Measurements from ENCODE around the gene TMED1. TPM values are rescaled to one million over a fixed set of nuclear protein-coding genes. Genes with fewer than 3 reads are reported as not detected.

The TMED1 gene
- total and polyA plus RNA-seq, 9 of the 15 experiments (the other 6 are each of a cell fraction or from before 2014, with no cell fraction given), result 0.86 to 30.2 (median 23.5) TPM

DNA sequence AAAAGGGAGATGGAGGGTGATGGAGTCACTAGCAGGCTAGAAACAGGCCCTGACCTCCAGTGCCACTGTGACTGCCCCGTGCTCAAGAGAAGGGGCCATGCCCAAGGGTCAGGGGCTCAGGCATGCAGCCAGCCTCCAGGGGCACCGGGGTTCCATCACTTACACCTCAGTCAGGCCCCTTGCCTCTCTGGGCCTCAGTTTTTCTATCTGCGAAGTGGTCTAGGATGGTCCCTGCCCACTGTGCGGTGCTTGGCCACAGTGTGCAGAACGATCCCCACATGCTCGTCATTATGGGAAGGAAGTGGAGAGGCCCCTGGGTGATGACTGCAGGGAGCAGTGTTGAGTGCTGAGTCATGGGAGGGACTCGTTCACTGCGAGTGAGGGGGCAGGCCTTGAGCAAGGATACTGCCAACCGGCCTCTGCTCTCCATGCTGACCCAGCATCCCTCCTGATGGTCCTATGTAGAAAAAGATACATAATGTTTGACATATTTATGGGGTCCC is 23.1 kb downstream of the TMED1 start (continued):
- TF ChIP-seq SMARCB1 (IDR thresholded peaks at IDR 0.05; ENCODE audit: insufficient read length, low read depth) (no peak), GABPA (tag; conservative IDR thresholded peaks at IDR 0.05; ENCODE audit: low read depth) (peak; percentile 81), NELFE (IDR thresholded peaks at IDR 0.05; ENCODE audit: insufficient read depth, insufficient read length) (no peak), CTBP1 (IDR thresholded peaks at IDR 0.05; ENCODE audit: borderline replicate concordance) (peak; percentile 73), ZNF589 (CRISPR knock-in tag; IDR thresholded peaks at IDR 0.05; ENCODE audit: low read depth) (0 out of 2 replicates have a peak, but pooled peaks have one; percentile 45), ZNF121 (CRISPR knock-in tag; conservative IDR thresholded peaks at IDR 0.05) (no peak), CBX2 (IDR thresholded peaks at IDR 0.05; ENCODE audit: insufficient read depth, low read length, poor library complexity, severe bottlenecking) (no peak), TCF7L2 (IDR thresholded peaks at IDR 0.05; ENCODE audit: low read depth, low read length) (no peak), POLR2AphosphoS5 (IDR thresholded peaks at IDR 0.05; ENCODE audit: control insufficient read depth, insufficient read depth, low read depth, low read length) (no peak), TBP (optimal IDR thresholded peaks at IDR 0.05; ENCODE audit: low read depth, low read length) (peak; percentile 17), POLR2B (IDR thresholded peaks at IDR 0.05; ENCODE audit: low read depth, partially characterized antibody) (no peak), HOXB6 (CRISPR knock-in tag; IDR thresholded peaks at IDR 0.05; ENCODE audit: borderline replicate concordance) (no peak), HDGF (IDR thresholded peaks at IDR 0.05) (no peak)
- TF ChIP-seq, protein P1, sequence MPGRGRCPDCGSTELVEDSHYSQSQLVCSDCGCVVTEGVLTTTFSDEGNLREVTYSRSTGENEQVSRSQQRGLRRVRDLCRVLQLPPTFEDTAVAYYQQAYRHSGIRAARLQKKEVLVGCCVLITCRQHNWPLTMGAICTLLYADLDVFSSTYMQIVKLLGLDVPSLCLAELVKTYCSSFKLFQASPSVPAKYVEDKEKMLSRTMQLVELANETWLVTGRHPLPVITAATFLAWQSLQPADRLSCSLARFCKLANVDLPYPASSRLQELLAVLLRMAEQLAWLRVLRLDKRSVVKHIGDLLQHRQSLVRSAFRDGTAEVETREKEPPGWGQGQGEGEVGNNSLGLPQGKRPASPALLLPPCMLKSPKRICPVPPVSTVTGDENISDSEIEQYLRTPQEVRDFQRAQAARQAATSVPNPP (IDR thresholded peaks at IDR 0.05; ENCODE audit: borderline replicate concordance, insufficient read depth, insufficient read length), result no peak
- TF ChIP-seq, protein P2, sequence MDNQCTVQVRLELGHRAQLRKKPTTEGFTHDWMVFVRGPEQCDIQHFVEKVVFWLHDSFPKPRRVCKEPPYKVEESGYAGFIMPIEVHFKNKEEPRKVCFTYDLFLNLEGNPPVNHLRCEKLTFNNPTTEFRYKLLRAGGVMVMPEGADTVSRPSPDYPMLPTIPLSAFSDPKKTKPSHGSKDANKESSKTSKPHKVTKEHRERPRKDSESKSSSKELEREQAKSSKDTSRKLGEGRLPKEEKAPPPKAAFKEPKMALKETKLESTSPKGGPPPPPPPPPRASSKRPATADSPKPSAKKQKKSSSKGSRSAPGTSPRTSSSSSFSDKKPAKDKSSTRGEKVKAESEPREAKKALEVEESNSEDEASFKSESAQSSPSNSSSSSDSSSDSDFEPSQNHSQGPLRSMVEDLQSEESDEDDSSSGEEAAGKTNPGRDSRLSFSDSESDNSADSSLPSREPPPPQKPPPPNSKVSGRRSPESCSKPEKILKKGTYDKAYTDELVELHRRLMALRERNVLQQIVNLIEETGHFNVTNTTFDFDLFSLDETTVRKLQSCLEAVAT (IDR thresholded peaks at IDR 0.05), result peak in 1 of 2 experiments; percentile 71; a peak in 1 of 4 replicates
- TF ChIP-seq, protein P3, sequence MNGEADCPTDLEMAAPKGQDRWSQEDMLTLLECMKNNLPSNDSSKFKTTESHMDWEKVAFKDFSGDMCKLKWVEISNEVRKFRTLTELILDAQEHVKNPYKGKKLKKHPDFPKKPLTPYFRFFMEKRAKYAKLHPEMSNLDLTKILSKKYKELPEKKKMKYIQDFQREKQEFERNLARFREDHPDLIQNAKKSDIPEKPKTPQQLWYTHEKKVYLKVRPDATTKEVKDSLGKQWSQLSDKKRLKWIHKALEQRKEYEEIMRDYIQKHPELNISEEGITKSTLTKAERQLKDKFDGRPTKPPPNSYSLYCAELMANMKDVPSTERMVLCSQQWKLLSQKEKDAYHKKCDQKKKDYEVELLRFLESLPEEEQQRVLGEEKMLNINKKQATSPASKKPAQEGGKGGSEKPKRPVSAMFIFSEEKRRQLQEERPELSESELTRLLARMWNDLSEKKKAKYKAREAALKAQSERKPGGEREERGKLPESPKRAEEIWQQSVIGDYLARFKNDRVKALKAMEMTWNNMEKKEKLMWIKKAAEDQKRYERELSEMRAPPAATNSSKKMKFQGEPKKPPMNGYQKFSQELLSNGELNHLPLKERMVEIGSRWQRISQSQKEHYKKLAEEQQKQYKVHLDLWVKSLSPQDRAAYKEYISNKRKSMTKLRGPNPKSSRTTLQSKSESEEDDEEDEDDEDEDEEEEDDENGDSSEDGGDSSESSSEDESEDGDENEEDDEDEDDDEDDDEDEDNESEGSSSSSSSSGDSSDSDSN (IDR thresholded peaks at IDR 0.05; ENCODE audit: borderline replicate concordance in 1 of 2, low read depth in 2 of 2, low read length in 2 of 2), result no peak
- TF ChIP-seq, protein P4, sequence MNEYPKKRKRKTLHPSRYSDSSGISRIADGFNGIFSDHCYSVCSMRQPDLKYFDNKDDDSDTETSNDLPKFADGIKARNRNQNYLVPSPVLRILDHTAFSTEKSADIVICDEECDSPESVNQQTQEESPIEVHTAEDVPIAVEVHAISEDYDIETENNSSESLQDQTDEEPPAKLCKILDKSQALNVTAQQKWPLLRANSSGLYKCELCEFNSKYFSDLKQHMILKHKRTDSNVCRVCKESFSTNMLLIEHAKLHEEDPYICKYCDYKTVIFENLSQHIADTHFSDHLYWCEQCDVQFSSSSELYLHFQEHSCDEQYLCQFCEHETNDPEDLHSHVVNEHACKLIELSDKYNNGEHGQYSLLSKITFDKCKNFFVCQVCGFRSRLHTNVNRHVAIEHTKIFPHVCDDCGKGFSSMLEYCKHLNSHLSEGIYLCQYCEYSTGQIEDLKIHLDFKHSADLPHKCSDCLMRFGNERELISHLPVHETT (CRISPR knock-in tag; conservative IDR thresholded peaks at IDR 0.05 in 1 of 2, IDR thresholded peaks at IDR 0.05 in 1 of 2), result peak in 1 of 2 experiments; percentile 44; a peak in 2 of 4 replicates
- TF ChIP-seq, protein P5, sequence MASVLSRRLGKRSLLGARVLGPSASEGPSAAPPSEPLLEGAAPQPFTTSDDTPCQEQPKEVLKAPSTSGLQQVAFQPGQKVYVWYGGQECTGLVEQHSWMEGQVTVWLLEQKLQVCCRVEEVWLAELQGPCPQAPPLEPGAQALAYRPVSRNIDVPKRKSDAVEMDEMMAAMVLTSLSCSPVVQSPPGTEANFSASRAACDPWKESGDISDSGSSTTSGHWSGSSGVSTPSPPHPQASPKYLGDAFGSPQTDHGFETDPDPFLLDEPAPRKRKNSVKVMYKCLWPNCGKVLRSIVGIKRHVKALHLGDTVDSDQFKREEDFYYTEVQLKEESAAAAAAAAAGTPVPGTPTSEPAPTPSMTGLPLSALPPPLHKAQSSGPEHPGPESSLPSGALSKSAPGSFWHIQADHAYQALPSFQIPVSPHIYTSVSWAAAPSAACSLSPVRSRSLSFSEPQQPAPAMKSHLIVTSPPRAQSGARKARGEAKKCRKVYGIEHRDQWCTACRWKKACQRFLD (CRISPR knock-in tag; IDR thresholded peaks at IDR 0.05), result peak; percentile 66; the same call in 1 of the 2 replicates

All from K562 (cell line).